Common myeloid progenitor, CD34-positive (primary cell): Measurements from ENCODE around the gene KLC3.
"Not testable (repeated sequence)": the region's sequence is repeated elsewhere in the genome, so short reads cannot be mapped to it uniquely, and the experiment has no call there.

Source experiments
- CTCF ChIA-PET: fragments of 350-600 bp; sonication (Branson Sonifier 250); formaldehyde crosslinking; loops from one replicate; lab custom pipeline; 2021; ENCODE audit warnings: antibody characterized with exemption; lab: Charles Lee
- POLR2A ChIA-PET: fragments of 350-600 bp; sonication (Branson Sonifier 250); formaldehyde crosslinking; loops from one replicate; lab custom pipeline; 2021; ENCODE audit warnings: antibody characterized with exemption; lab: Charles Lee
- DNase-seq, 3 donors: peaks; one replicate each; pipeline versions ENCODE4 v3.0.0 to v3.0.0-alpha.2; 2013
- H3K27ac ChIP-seq, 2 experiments: 1 replicate in 1 of 2; 2 replicates in 1 of 2; pipeline ENCODE4 v1.7.0; 2013; ENCODE audit warnings: inconsistent platforms in 2 of 2, low read length in 2 of 2, mild to moderate bottlenecking in 2 of 2, low read depth in 1 of 2, moderate library complexity in 1 of 2; ENCODE audit not compliant: severe bottlenecking in 2 of 2, insufficient read depth in 1 of 2, poor library complexity in 1 of 2
- H3K27me3 ChIP-seq, 5 experiments: replicated peaks in 2 of 5; 1 replicate in 3 of 5; 2 replicates in 2 of 5; pipeline versions ENCODE4 v1.6.1 to v1.7.0; 2013; ENCODE audit warnings: low read length in 4 of 5, mild to moderate bottlenecking in 2 of 5, moderate library complexity in 2 of 5, inconsistent platforms in 1 of 5; ENCODE audit not compliant: insufficient read depth in 5 of 5, control insufficient read depth in 4 of 5
- H3K36me3 ChIP-seq, 4 experiments: 1 replicate in 2 of 4; 2 replicates in 2 of 4; pipeline versions ENCODE4 v1.6.1 to v1.7.0; 2013; ENCODE audit warnings: low read length in 3 of 4, control low read depth in 1 of 4, mild to moderate bottlenecking in 1 of 4; ENCODE audit not compliant: control insufficient read depth in 4 of 4, insufficient read depth in 4 of 4
- H3K4me1 ChIP-seq, 4 experiments: 1 replicate in 3 of 4; 2 replicates in 1 of 4; pipeline versions ENCODE4 v1.6.1 to v1.7.1; 2013; ENCODE audit warnings: low read length in 3 of 4, mild to moderate bottlenecking in 3 of 4, control low read depth in 1 of 4, inconsistent platforms in 1 of 4, moderate library complexity in 1 of 4; ENCODE audit not compliant: control insufficient read depth in 4 of 4, insufficient read depth in 4 of 4; ENCODE audit errors: control extremely low read depth in 1 of 4
- H3K4me3 ChIP-seq, 7 experiments: 1 replicate in 4 of 7; 2 replicates in 3 of 7; pipeline versions ENCODE4 v1.5.1 to v1.7.0; 2013; ENCODE audit warnings: mild to moderate bottlenecking in 7 of 7, low read length in 6 of 7, moderate library complexity in 6 of 7, inconsistent platforms in 2 of 7, low read depth in 2 of 7, control low read depth in 1 of 7; ENCODE audit not compliant: insufficient read depth in 4 of 7, control insufficient read depth in 1 of 7; ENCODE audit errors: extremely low read depth in 1 of 7
- H3K9me3 ChIP-seq, 5 experiments: 1 replicate in 4 of 5; 2 replicates in 1 of 5; pipeline versions ENCODE4 v1.6.1 to v1.7.1; 2013; ENCODE audit warnings: low read length in 4 of 5, mild to moderate bottlenecking in 2 of 5, inconsistent platforms in 1 of 5, low read depth in 1 of 5, moderate library complexity in 1 of 5; ENCODE audit not compliant: control insufficient read depth in 4 of 5, insufficient read depth in 2 of 5; ENCODE audit errors: control extremely low read depth in 1 of 5
- WGBS: methylation state at CpG from one replicate; pipeline ENCODE4 v1.1.5; 2013; ENCODE audit not compliant: insufficient coverage; 5-methylcytosine and 5-hydroxymethylcytosine counted together

Gene KLC3

GRCh38 chr19:45334881-45335280 is 5.7 kb upstream of the KLC3 start:
- H3K27ac ChIP-seq, H3K4me3 ChIP-seq, H3K36me3 ChIP-seq, H3K9me3 ChIP-seq, POLR2A ChIA-PET, DNase-seq, H3K27me3 ChIP-seq, H3K4me1 ChIP-seq: not testable (repeated sequence)
- WGBS: 100% methylated on average over 1 of the region's 4 CpGs
- CTCF ChIA-PET: interaction anchor here (0.8 kb wide), 1 partner anchor 78 kb away, joined by 3 read pairs; no protein-coding TSS in a partner anchor

GRCh38 chr19:45336696-45337251 is 3.8 kb upstream of the KLC3 start:
- DNase-seq: no peak
- Histone ChIP-seq H3K36me3 (no peaks in the 10 kb centered on the region), H3K27me3 (peaks cover 0 to 26% (median 8%) of the 10 kb centered on the region in 5 experiments), H3K9me3 (no peaks in the 10 kb centered on the region), H3K27ac (no peak overlapping the region), H3K4me1 (peaks cover 0 to 13% (median 7%) of the 10 kb centered on the region in 4 experiments), H3K4me3 (no peak overlapping the region)
- ChIA-PET POLR2A (no interaction called here), CTCF (interaction anchor here (1.3 to 2.8 kb wide), 4 partner anchors 8 to 91 kb away, joined by 3 to 13 read pairs (median 4); partner anchors contain the start of gene EXOC3L2)
- 79% methylated on average over 8 of the region's 11 CpGs for WGBS

GRCh38 chr19:45339629-45340028 is 921 bp upstream of the KLC3 start:
- H3K4me3 ChIP-seq: no peak overlapping the region
- no peak for DNase-seq
- no peaks in the 10 kb centered on the region for H3K36me3 ChIP-seq
- peaks cover 0 to 41% (median 13%) of the 10 kb centered on the region in 5 experiments for H3K27me3 ChIP-seq
- no peak overlapping the region for H3K27ac ChIP-seq
- 100% methylated on average over 2 of the region's 6 CpGs for WGBS
- no peaks in the 10 kb centered on the region for H3K9me3 ChIP-seq
- H3K4me1 ChIP-seq: peaks cover 0 to 13% (median 7%) of the 10 kb centered on the region in 4 experiments
- POLR2A ChIA-PET: no interaction called here
- CTCF ChIA-PET: interaction anchor here (1.1 to 3.3 kb wide), 10 partner anchors 8 to 280 kb away, joined by 3 to 19 read pairs (median 4); no protein-coding TSS in a partner anchor

- Histone ChIP-seq H3K27ac (no peak overlapping the region), H3K36me3 (no peaks in the 10 kb centered on the region), H3K9me3 (no peaks in the 10 kb centered on the region), H3K4me3 (peak overlapping the region in 4 of 7 experiments; percentile 7 to 48 (median 44)), H3K4me1 (peaks cover 0 to 13% (median 7%) of the 10 kb centered on the region in 4 experiments), H3K27me3 (peaks cover 0 to 53% (median 16%) of the 10 kb centered on the region in 5 experiments)
- ChIA-PET POLR2A (no interaction called here), CTCF (interaction anchor here (3.3 kb wide), 1 partner anchor 139 kb away, joined by 19 read pairs; no protein-coding TSS in a partner anchor)
- WGBS: 10% methylated on average over 23 of the region's 25 CpGs
- DNase-seq: peak; percentile 29 to 58 (median 41)
Measured at GRCh38 chr19:45340899-45341453, 426 bp downstream of the KLC3 start.

- Histone ChIP-seq H3K9me3 (no peaks in the 10 kb centered on the region), H3K4me1 (peaks cover 0 to 13% (median 7%) of the 10 kb centered on the region in 4 experiments), H3K36me3 (no peaks in the 10 kb centered on the region), H3K27me3 (peaks cover 0 to 71% (median 18%) of the 10 kb centered on the region in 5 experiments), H3K4me3 (no peak overlapping the region), H3K27ac (no peak overlapping the region)
- ChIA-PET POLR2A (no interaction called here), CTCF (interaction anchor here (1.0 kb wide), 1 partner anchor 138 kb away, joined by 3 read pairs; no protein-coding TSS in a partner anchor)
- DNase-seq: no peak
- WGBS: 88% methylated on average over 8 of the region's 13 CpGs
Measured at GRCh38 chr19:45342911-45343310, 2.4 kb downstream of the KLC3 start.

GRCh38 chr19:45344621-45345505 is 4.3 kb downstream of the KLC3 start:
- no peaks in the 10 kb centered on the region for H3K36me3 ChIP-seq
- POLR2A ChIA-PET: interaction anchor here (0.9 kb wide), 1 partner anchor 34 kb away, joined by 4 read pairs; no protein-coding TSS in a partner anchor
- H3K4me3 ChIP-seq: no peak overlapping the region
- no peak for DNase-seq
- H3K9me3 ChIP-seq: no peaks in the 10 kb centered on the region
- H3K4me1 ChIP-seq: peaks cover 0 to 11% (median 7%) of the 10 kb centered on the region in 4 experiments
- CTCF ChIA-PET: no interaction called here
- no peak overlapping the region for H3K27ac ChIP-seq
- H3K27me3 ChIP-seq: peaks cover 0 to 67% (median 18%) of the 10 kb centered on the region in 5 experiments
- WGBS: 77% methylated on average over 11 of the region's 15 CpGs
